Panc1 (cell line): ENCODE results near the gene MBD3. TPM values are rescaled to one million over a fixed set of nuclear protein-coding genes. Genes with fewer than 3 reads are reported as not detected.
"Not testable (repeated sequence)": the region's sequence is repeated elsewhere in the genome, so short reads cannot be mapped to it uniquely, and the experiment has no call there.

ENCODE experiments used
- ATAC-seq: fragments of 200-7000 bp; cut with Tn5 transposase; 2 replicates; pipeline ENCODE4 v1.9.1; 2020; ENCODE audit warnings: mild to moderate bottlenecking, moderate library complexity
- BruUV-seq: library from RNA; stranded (reverse); fragments of 400-500 nt; replicated peaks from 2 replicates; lab custom pipeline; 2021; lab: Mats Ljungman, UMichigan
- CTCF ChIA-PET: fragments of 300-600 bp; sonication (Branson Sonifier 250); formaldehyde crosslinking; loops from one replicate; lab custom pipeline; 2022; ENCODE audit warnings: antibody characterized with exemption; lab: Charles Lee
- POLR2A ChIA-PET: fragments of 300-600 bp; sonication (Branson Sonifier 250); formaldehyde crosslinking; loops from one replicate; lab custom pipeline; 2022; ENCODE audit warnings: antibody characterized with exemption; lab: Charles Lee
- DNase-seq: peaks from one replicate; pipeline ENCODE4 v3.0.0-alpha.2; 2010; ENCODE audit warnings: low read depth, low spot score
- H3K27ac ChIP-seq: 2 replicates; pipeline ENCODE4 v1.5.1; 2011; ENCODE audit warnings: mild to moderate bottlenecking, low read length, inconsistent platforms
- H3K27me3 ChIP-seq: fragments of 200-500 bp; sonication (Bioruptor generic); 2 replicates; pipeline ENCODE4 v1.6.0; 2014; ENCODE audit warnings: low read length, inconsistent platforms; ENCODE audit not compliant: control insufficient read depth, insufficient read depth
- H3K36me3 ChIP-seq: fragments of 200-500 bp; sonication (Bioruptor generic); 2 replicates; pipeline ENCODE4 v1.5.1; 2014; ENCODE audit warnings: inconsistent platforms, mild to moderate bottlenecking, low read length, moderate library complexity; ENCODE audit not compliant: control insufficient read depth, insufficient read depth
- H3K4me1 ChIP-seq: 2 replicates; pipeline ENCODE4 v1.5.1; 2011; ENCODE audit warnings: inconsistent platforms, mild to moderate bottlenecking, low read length, moderate library complexity; ENCODE audit not compliant: control insufficient read depth, insufficient read depth
- H3K4me3 ChIP-seq, 2 experiments: 2 replicates each; pipeline ENCODE4 v1.5.1; 2011 to 2012; ENCODE audit warnings: low read depth in 2 of 2, low read length in 2 of 2, mild to moderate bottlenecking in 2 of 2, inconsistent platforms in 1 of 2, moderate library complexity in 1 of 2
- H3K9me3 ChIP-seq: fragments of 200-500 bp; sonication (Bioruptor generic); 2 replicates; pipeline ENCODE4 v1.5.1; 2014; ENCODE audit warnings: low read depth, mild to moderate bottlenecking, inconsistent platforms, low read length, moderate library complexity; ENCODE audit not compliant: control insufficient read depth, insufficient read depth
- CTCF ChIP-seq: fragments of 450-650 bp; IDR thresholded peaks from 2 replicates; pipeline ENCODE4 v1.5.1; 2017; ENCODE audit warnings: mild to moderate bottlenecking
- POLR2AphosphoS5 ChIP-seq: IDR thresholded peaks from 2 replicates; pipeline ENCODE4 v1.6.1; 2012; ENCODE audit warnings: mild to moderate bottlenecking, low read depth, low read length, moderate library complexity
- REST ChIP-seq, 2 experiments: IDR thresholded peaks; 2 replicates each; pipeline ENCODE4 v1.6.1; 2011 to 2012; ENCODE audit warnings: low read depth in 2 of 2, control low read depth in 1 of 2, low read length in 1 of 2, mild to moderate bottlenecking in 1 of 2, moderate library complexity in 1 of 2; ENCODE audit not compliant: insufficient read depth in 1 of 2
- SIN3A ChIP-seq: IDR thresholded peaks from 2 replicates; pipeline ENCODE4 v1.6.1; 2012; ENCODE audit warnings: low read depth, mild to moderate bottlenecking, low read length, moderate library complexity, borderline replicate concordance; ENCODE audit not compliant: insufficient read depth
- TCF7L2 ChIP-seq: IDR thresholded peaks from 2 replicates; pipeline ENCODE4 v1.6.1; 2011; ENCODE audit warnings: mild to moderate bottlenecking, low read depth, low read length, inconsistent platforms
- in situ Hi-C: cut with HindIII; loops from 2 replicates; pipeline ENCODE4 v1.10.0; 2016; ENCODE audit warnings: low sequenced_read_pairs, low pct_unique_long_range_greater_than_20kb
- intact Hi-C: fragments of 100-400 bp; cut with micrococcal nuclease; formaldehyde crosslinking; loops from one replicate; pipeline ENCODE4 v1.10.0; 2022; ENCODE audit not compliant: unreplicated experiment
- total RNA-seq: library from RNA; stranded (reverse); gene quantifications from one replicate; pipeline ENCODE4 v1.2.1, GENCODE V29; 2021; ENCODE audit not compliant: unreplicated experiment

Gene MBD3
- total RNA-seq, 1 experiment from 2014 or later: 139 TPM

GRCh38 chr19:1540365-1540925 is 52.2 kb downstream of the MBD3 start:
- intact Hi-C loops: no loop called here
- BruUV-seq: no TSS peak
- ATAC-seq (no peak), DNase-seq (no peak)
- ChIA-PET CTCF (no interaction called here), POLR2A (no interaction called here)
- Histone ChIP-seq H3K4me3 (no peak overlapping the region), H3K36me3 (no peaks in the 10 kb centered on the region), H3K4me1 (no peaks in the 10 kb centered on the region), H3K27me3 (no peaks in the 10 kb centered on the region), H3K27ac (no peak overlapping the region), H3K9me3 (no peaks in the 10 kb centered on the region)
- TF ChIP-seq REST (IDR thresholded peaks at IDR 0.05; ENCODE audit: insufficient read depth in 1 of 2, low read depth in 2 of 2, low read length in 1 of 2) (no peak), CTCF (no peak), SIN3A (no peak)
- in situ Hi-C loops: no loop called here

GRCh38 chr19:1539749-1540148 is 52.9 kb downstream of the MBD3 start:
- POLR2A ChIA-PET: interaction anchor here (0.7 kb wide), 1 partner anchor 64 kb away, joined by 4 read pairs; no protein-coding TSS in a partner anchor
- intact Hi-C loops, H3K27ac ChIP-seq, H3K4me3 ChIP-seq, H3K27me3 ChIP-seq, CTCF ChIA-PET, in situ Hi-C loops, BruUV-seq, ATAC-seq, DNase-seq, H3K36me3 ChIP-seq, H3K9me3 ChIP-seq, H3K4me1 ChIP-seq: not testable (repeated sequence)

GRCh38 chr19:1538978-1539377 is 53.7 kb downstream of the MBD3 start:
- no peak overlapping the region for H3K27ac ChIP-seq
- TF ChIP-seq POLR2AphosphoS5 (no peak), SIN3A (no peak), CTCF (no peak), REST (IDR thresholded peaks at IDR 0.05; ENCODE audit: insufficient read depth in 1 of 2, low read depth in 2 of 2, low read length in 1 of 2) (no peak), TCF7L2 (no peak)
- DNase-seq (no peak), ATAC-seq (no peak)
- in situ Hi-C loops (no loop called here), intact Hi-C loops (no loop called here)
- ChIA-PET POLR2A (no interaction called here), CTCF (no interaction called here)
- no peaks in the 10 kb centered on the region for H3K4me1 ChIP-seq
- no peaks in the 10 kb centered on the region for H3K9me3 ChIP-seq
- no peaks in the 10 kb centered on the region for H3K27me3 ChIP-seq
- H3K4me3 ChIP-seq: no peak overlapping the region
- H3K36me3 ChIP-seq: no peaks in the 10 kb centered on the region
- BruUV-seq: no TSS peak
